Left lung (tissue), 10 donors: ENCODE results near the gene TFF2. TPM values are rescaled to one million over a fixed set of nuclear protein-coding genes. Genes with fewer than 3 reads are reported as not detected.

Source experiments
- ATAC-seq: fragments of 200-7000 bp; cut with Tn5 transposase; one replicate; pipeline ENCODE4 v1.9.1; 2020; ENCODE audit warnings: moderate library complexity
- DNase-seq, 4 donors: peaks; one replicate each; pipeline ENCODE4 v3.0.0-alpha.2; 2013 to 2020
- H3K27ac ChIP-seq, 2 donors: fragments of 200-600 bp; sonication (generic) in 1 of 2; one replicate each; pipeline versions ENCODE4 v1.5.0 to v1.8.0; 2020 to 2021
- H3K27me3 ChIP-seq, 2 donors: fragments of 200-600 bp; sonication (generic) in 1 of 2; one replicate each; pipeline versions ENCODE4 v1.5.0 to v1.8.0; 2020 to 2021
- H3K36me3 ChIP-seq, 2 donors: fragments of 200-600 bp; sonication (generic) in 1 of 2; one replicate each; pipeline versions ENCODE4 v1.5.0 to v1.8.0; 2020 to 2021
- H3K4me1 ChIP-seq, 2 donors: fragments of 200-600 bp; one replicate each; pipeline ENCODE4 v1.8.0; 2021
- H3K4me3 ChIP-seq, 2 donors: fragments of 200-600 bp; sonication (generic) in 1 of 2; one replicate each; pipeline versions ENCODE4 v1.5.0 to v1.8.0; 2020 to 2021; ENCODE audit warnings: mild to moderate bottlenecking in 1 of 2
- H3K9me3 ChIP-seq, 2 donors: fragments of 200-600 bp; sonication (generic) in 1 of 2; one replicate each; pipeline versions ENCODE4 v1.5.0 to v1.8.0; 2020 to 2021
- intact Hi-C, 2 donors: fragments of 100-400 bp; cut with DNase I; formaldehyde crosslinking; loops; one replicate each; pipeline versions ENCODE4 v1.11.2 to v1.14.2; 2022
- polyA plus RNA-seq, 6 donors: library from polyadenylated mRNA; unstranded; fragments of 120-200 nt; gene quantifications; one replicate each; pipeline ENCODE4 v1.2.1, GENCODE V29; 2013; ENCODE audit not compliant: insufficient read length in 6 of 6
- total RNA-seq, 2 donors: library from RNA; stranded (reverse); fragmentation: NEBNext Ultra II Directional; extraction: Animal tissue kit (Norgen Biotek cat#: 25700); gene quantifications; one replicate each; pipeline ENCODE4 v1.2.1, GENCODE V29; 2021
- TF ChIP-seq, protein P1 (sequence below), 2 donors: fragments of 200-600 bp; sonication (generic) in 1 of 2; IDR thresholded peaks; one replicate each; pipeline versions ENCODE4 v1.5.0 to v1.8.0; 2021; ENCODE audit warnings: antibody characterized with exemption in 2 of 2
- donor health status: DM: no; HTN: yes; CAD: no.
- donor health status: DM: no; HTN: no; CAD: no.

The TFF2 gene
- total and polyA plus RNA-seq, 8 donors, result not detected

DNA sequence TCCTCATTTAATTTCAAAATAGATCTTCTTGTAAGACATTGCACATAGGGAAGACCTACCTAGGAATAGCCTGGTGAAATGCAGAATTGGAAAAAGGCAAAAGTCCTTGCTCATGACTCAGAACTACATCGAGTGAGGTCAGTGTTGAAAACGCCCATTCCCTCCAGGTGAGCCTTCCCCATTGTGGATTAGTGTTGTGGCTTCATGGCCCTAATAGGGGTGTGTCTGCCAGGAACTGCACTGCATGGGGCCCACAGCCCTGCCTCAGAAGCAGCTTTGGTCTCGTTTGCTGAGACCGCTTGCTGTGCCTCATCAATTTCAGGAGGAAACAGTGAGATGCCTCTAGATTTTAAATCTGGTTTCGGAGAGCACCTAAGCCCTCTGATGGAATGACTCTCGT, 52.6 kb downstream of the TFF2 start:
- intact Hi-C loops, result no loop called here
- no peaks in the 10 kb centered on the region for H3K27me3 ChIP-seq
- peaks cover 0 to 38% of the 10 kb centered on the region in 2 donors for H3K36me3 ChIP-seq
- H3K4me1 ChIP-seq, result peaks cover 0 to 15% of the 10 kb centered on the region in 2 donors
- no peak for DNase-seq
- TF ChIP-seq, protein P1, sequence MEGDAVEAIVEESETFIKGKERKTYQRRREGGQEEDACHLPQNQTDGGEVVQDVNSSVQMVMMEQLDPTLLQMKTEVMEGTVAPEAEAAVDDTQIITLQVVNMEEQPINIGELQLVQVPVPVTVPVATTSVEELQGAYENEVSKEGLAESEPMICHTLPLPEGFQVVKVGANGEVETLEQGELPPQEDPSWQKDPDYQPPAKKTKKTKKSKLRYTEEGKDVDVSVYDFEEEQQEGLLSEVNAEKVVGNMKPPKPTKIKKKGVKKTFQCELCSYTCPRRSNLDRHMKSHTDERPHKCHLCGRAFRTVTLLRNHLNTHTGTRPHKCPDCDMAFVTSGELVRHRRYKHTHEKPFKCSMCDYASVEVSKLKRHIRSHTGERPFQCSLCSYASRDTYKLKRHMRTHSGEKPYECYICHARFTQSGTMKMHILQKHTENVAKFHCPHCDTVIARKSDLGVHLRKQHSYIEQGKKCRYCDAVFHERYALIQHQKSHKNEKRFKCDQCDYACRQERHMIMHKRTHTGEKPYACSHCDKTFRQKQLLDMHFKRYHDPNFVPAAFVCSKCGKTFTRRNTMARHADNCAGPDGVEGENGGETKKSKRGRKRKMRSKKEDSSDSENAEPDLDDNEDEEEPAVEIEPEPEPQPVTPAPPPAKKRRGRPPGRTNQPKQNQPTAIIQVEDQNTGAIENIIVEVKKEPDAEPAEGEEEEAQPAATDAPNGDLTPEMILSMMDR (IDR thresholded peaks at IDR 0.05), result no peak
- ATAC-seq, result no peak
- no peaks in the 10 kb centered on the region for H3K9me3 ChIP-seq
- H3K27ac ChIP-seq, result no peak overlapping the region
- H3K4me3 ChIP-seq, result no peak overlapping the region

DNA sequence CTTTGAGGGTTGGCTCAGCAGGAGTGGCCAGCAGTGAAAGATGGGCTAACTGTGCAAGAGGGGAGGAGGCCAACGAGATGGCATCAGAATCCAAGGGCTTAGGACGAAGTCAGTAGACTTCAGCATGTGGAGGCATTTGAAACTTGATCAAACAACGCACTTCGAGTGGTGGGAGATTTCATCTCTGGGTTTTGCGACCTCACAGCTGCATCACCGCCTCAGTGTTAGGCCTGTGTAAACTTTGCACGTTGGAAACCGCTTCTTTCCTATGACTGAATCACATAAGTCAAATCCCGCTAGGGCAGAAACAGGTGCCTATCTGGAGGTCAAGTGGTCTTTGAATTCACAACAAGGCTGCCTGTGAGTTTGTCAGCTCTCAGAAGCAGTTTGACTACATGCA, 53.4 kb downstream of the TFF2 start:
- no peaks in the 10 kb centered on the region for H3K27me3 ChIP-seq
- peaks cover 0 to 38% of the 10 kb centered on the region in 2 donors for H3K36me3 ChIP-seq
- H3K9me3 ChIP-seq, result no peaks in the 10 kb centered on the region
- TF ChIP-seq, protein P1 (IDR thresholded peaks at IDR 0.05), result no peak
- ATAC-seq, result no peak
- intact Hi-C loops, result no loop called here
- peaks cover 0 to 15% of the 10 kb centered on the region in 2 donors for H3K4me1 ChIP-seq
- DNase-seq, result no peak
- H3K4me3 ChIP-seq, result no peak overlapping the region
- no peak overlapping the region for H3K27ac ChIP-seq

DNA sequence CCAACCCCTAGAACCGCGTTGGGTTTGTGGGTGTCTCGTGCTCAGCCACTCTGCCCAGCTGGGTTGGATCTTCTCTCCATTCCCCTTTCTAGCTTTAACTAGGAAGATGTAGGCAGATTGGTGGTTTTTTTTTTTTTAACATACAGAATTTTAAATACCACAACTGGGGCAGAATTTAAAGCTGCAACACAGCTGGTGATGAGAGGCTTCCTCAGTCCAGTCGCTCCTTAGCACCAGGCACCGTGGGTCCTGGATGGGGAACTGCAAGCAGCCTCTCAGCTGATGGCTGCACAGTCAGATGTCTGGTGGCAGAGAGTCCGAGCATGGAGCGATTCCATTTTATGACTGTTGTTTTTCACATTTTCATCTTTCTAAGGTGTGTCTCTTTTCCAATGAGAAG, 54.3 kb downstream of the TFF2 start:
- Histone ChIP-seq H3K9me3 (no peaks in the 10 kb centered on the region), H3K4me1 (peaks cover 0 to 10% of the 10 kb centered on the region in 2 donors), H3K27me3 (no peaks in the 10 kb centered on the region), H3K27ac (no peak overlapping the region), H3K4me3 (no peak overlapping the region), H3K36me3 (peaks cover 0 to 47% of the 10 kb centered on the region in 2 donors)
- DNase-seq (peak in 1 of 4 donors; percentile 37), ATAC-seq (no peak)
- intact Hi-C loops, result no loop called here
- TF ChIP-seq, protein P1 (IDR thresholded peaks at IDR 0.05), result no peak

Other genes starting within 250 kb of the TFF2 start
- gene ABCG1, start 131.9 kb downstream of the TFF2 start, total RNA-seq, result 10 to 100 TPM; 40.6 to 53.8 TPM
- gene ABCG1, start 131.9 kb downstream of the TFF2 start, polyA plus RNA-seq, result 10 to 100 TPM in 3 of 6 donors, 1 to 10 TPM in 3; 6.8 to 11.2 (median 9.7) TPM
- 10 to 100 TPM in 1 of 2 donors, 1 to 10 TPM in 1; 5.5 to 11.1 TPM for gene TFF3, start 35.6 kb downstream of the TFF2 start, total RNA-seq
- gene TFF3, start 35.6 kb downstream of the TFF2 start, polyA plus RNA-seq, result 10 to 100 TPM in 4 of 6 donors, 1 to 10 TPM in 2; 8.4 to 20.0 (median 15.0) TPM
- gene TFF1, start 15.5 kb upstream of the TFF2 start, total RNA-seq, result not detected
- gene TFF1, start 15.5 kb upstream of the TFF2 start, polyA plus RNA-seq, result not detected
- gene TMPRSS3, start 45.1 kb upstream of the TFF2 start, total RNA-seq, result 1 to 10 TPM; 2.9 to 4.8 TPM
- gene TMPRSS3, start 45.1 kb upstream of the TFF2 start, polyA plus RNA-seq, result under 1 TPM; 0.43 to 0.93 (median 0.76) TPM
- gene UBASH3A, start 52.9 kb upstream of the TFF2 start, total RNA-seq, result 1 to 10 TPM in 1 of 2 donors, under 1 TPM in 1; 0.67 to 1.3 TPM
- gene UBASH3A, start 52.9 kb upstream of the TFF2 start, polyA plus RNA-seq, result under 1 TPM; 0.08 to 0.38 (median 0.15) TPM
- gene RSPH1, start 145.2 kb upstream of the TFF2 start, total RNA-seq, result 10 to 100 TPM in 1 of 2 donors, under 1 TPM in 1; 0.73 to 10.7 TPM
- gene RSPH1, start 145.2 kb upstream of the TFF2 start, polyA plus RNA-seq, result 10 to 100 TPM in 4 of 6 donors, 1 to 10 TPM in 2; 4.2 to 27.3 (median 16.7) TPM
- gene SLC37A1, start 162.9 kb upstream of the TFF2 start, total RNA-seq, result 10 to 100 TPM; 22.4 to 26.8 TPM
- gene SLC37A1, start 162.9 kb upstream of the TFF2 start, polyA plus RNA-seq, result 10 to 100 TPM in 5 of 6 donors, 1 to 10 TPM in 1; 8.9 to 10.6 (median 10.4) TPM